DND-41 (cell line): ENCODE measurements around the gene LRP4.

Source experiments
- EZH2 ChIP-seq: IDR thresholded peaks from 3 replicates; pipeline ENCODE4 v1.6.1; 2012; ENCODE audit warnings: borderline replicate concordance, low read depth, mild to moderate bottlenecking, moderate library complexity, low read length, inconsistent platforms; ENCODE audit not compliant: severe bottlenecking
- TF ChIP-seq, protein P1 (sequence below): IDR thresholded peaks from 2 replicates; pipeline ENCODE4 v1.5.1; 2012; ENCODE audit warnings: borderline replicate concordance, low read length, moderate library complexity, mild to moderate bottlenecking; ENCODE audit not compliant: poor library complexity, severe bottlenecking; ENCODE audit errors: extremely low read depth

- TF ChIP-seq, protein P1, sequence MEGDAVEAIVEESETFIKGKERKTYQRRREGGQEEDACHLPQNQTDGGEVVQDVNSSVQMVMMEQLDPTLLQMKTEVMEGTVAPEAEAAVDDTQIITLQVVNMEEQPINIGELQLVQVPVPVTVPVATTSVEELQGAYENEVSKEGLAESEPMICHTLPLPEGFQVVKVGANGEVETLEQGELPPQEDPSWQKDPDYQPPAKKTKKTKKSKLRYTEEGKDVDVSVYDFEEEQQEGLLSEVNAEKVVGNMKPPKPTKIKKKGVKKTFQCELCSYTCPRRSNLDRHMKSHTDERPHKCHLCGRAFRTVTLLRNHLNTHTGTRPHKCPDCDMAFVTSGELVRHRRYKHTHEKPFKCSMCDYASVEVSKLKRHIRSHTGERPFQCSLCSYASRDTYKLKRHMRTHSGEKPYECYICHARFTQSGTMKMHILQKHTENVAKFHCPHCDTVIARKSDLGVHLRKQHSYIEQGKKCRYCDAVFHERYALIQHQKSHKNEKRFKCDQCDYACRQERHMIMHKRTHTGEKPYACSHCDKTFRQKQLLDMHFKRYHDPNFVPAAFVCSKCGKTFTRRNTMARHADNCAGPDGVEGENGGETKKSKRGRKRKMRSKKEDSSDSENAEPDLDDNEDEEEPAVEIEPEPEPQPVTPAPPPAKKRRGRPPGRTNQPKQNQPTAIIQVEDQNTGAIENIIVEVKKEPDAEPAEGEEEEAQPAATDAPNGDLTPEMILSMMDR, result no peak
- no peak for TF ChIP-seq EZH2
These were observed 26.2 kb upstream of the LRP4 start for GRCh38 chr11:46944356-46945075.
